Right lobe of liver (tissue), 6 donors: ENCODE data around the gene METTL13. TPM values are rescaled to one million over a fixed set of nuclear protein-coding genes. Genes with fewer than 3 reads are reported as not detected.

ENCODE experiments used
- ATAC-seq, 4 donors: fragments of 200-7000 bp; cut with Tn5 transposase; one replicate each; pipeline ENCODE4 v1.9.1; 2020; ENCODE audit warnings: mild to moderate bottlenecking in 4 of 4, moderate library complexity in 4 of 4
- DNase-seq, 3 donors: peaks; one replicate each; pipeline ENCODE4 v3.0.0-alpha.2; 2020
- H3K27ac ChIP-seq, 3 donors: fragments of 200-600 bp; one replicate each; pipeline ENCODE4 v1.8.0; 2022
- H3K27me3 ChIP-seq, 2 donors: fragments of 200-600 bp; one replicate each; pipeline ENCODE4 v1.8.0; 2022
- H3K36me3 ChIP-seq, 4 donors: fragments of 200-600 bp; sonication (generic) in 1 of 4; one replicate each; pipeline versions ENCODE4 v1.5.1 to v1.8.0; 2017 to 2022; ENCODE audit warnings: control low read depth in 1 of 4
- H3K4me1 ChIP-seq, 4 donors: fragments of 200-600 bp; sonication (generic) in 1 of 4; one replicate each; pipeline versions ENCODE4 v1.5.1 to v1.8.0; 2017 to 2022; ENCODE audit warnings: control low read depth in 1 of 4
- H3K4me3 ChIP-seq, 3 donors: fragments of 200-600 bp; one replicate each; pipeline ENCODE4 v1.8.0; 2022
- H3K9me3 ChIP-seq, 4 donors: fragments of 200-600 bp; sonication (generic) in 1 of 4; one replicate each; pipeline versions ENCODE4 v1.5.1 to v1.8.0; 2017 to 2022; ENCODE audit warnings: control low read depth in 1 of 4
- POLR2A ChIP-seq: fragments of 450-650 bp; IDR thresholded peaks from one replicate; pipeline ENCODE4 v1.6.1; 2017; ENCODE audit warnings: antibody characterized with exemption, mild to moderate bottlenecking
- WGBS: methylation state at CpG from one replicate; pipeline ENCODE4 v1.1.6; 2018; ENCODE audit warnings: low coverage, low lambda C conversion rate; ENCODE audit not compliant: insufficient coverage; ENCODE audit errors: missing lambda C conversion rate; 5-methylcytosine and 5-hydroxymethylcytosine counted together
- intact Hi-C, 2 donors: fragments of 100-400 bp; cut with DNase I; formaldehyde crosslinking; loops; one replicate each; pipeline versions ENCODE4 v1.11.2 to v1.14.1; 2022
- total RNA-seq, 6 experiments: library from RNA; depleted of rRNA in 2 of 6; stranded (reverse); fragments of >200 nt in 2 of 6; fragmentation: NEBNext Ultra II Directional in 3 of 6; extraction: Animal tissue kit (Norgen Biotek cat#: 25700) in 3 of 6; gene quantifications; one replicate each; pipeline versions ENCODE4 v1.1.0 to v1.2.4, GENCODE V29; 2016 to 2023
- TF ChIP-seq, protein P1 (sequence below), 4 donors: fragments of 200-600 bp in 3 of 4; fragments of 450-650 bp in 1 of 4; IDR thresholded peaks; one replicate each; pipeline versions ENCODE4 v1.5.1 to v1.8.0; 2016 to 2022; ENCODE audit warnings: antibody characterized with exemption in 4 of 4, mild to moderate bottlenecking in 2 of 4
- donor health status: DM: no; HTN: yes; CAD: no.
- donor health status: DM: no; HTN: no; CAD: no.
- donor health status: DM: no; HTN: no; CAD: no.
- donor health status: DM: no; HTN: yes; CAD: no.
- donor health status: DM: no; HTN: yes; CAD: no.

METTL13 gene
- total RNA-seq, 6 experiments from 2014 or later: 8.9 to 14.4 (median 11.9) TPM

DNA sequence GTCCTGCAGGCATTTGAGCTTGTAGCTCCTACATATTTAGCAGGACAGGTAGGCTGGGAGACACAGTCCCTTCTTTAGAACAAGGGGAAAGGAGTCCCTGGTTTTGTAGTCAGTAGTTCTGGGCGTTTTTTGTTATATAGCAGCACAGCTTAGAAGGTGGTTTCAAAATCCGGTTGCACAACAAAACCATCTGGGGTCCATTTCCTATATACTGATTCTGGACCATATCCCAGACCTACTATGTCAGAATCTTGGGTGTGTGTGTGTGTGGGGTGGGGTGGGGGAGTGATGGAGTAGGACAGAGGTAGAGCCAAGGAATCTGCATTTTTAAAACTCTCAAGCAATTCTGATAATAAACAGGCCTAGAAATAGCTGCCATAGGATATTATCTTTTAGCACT lies 21.6 kb downstream of the METTL13 start:
- H3K36me3 ChIP-seq: no peaks in the 10 kb centered on the region
- TF ChIP-seq, protein P1, sequence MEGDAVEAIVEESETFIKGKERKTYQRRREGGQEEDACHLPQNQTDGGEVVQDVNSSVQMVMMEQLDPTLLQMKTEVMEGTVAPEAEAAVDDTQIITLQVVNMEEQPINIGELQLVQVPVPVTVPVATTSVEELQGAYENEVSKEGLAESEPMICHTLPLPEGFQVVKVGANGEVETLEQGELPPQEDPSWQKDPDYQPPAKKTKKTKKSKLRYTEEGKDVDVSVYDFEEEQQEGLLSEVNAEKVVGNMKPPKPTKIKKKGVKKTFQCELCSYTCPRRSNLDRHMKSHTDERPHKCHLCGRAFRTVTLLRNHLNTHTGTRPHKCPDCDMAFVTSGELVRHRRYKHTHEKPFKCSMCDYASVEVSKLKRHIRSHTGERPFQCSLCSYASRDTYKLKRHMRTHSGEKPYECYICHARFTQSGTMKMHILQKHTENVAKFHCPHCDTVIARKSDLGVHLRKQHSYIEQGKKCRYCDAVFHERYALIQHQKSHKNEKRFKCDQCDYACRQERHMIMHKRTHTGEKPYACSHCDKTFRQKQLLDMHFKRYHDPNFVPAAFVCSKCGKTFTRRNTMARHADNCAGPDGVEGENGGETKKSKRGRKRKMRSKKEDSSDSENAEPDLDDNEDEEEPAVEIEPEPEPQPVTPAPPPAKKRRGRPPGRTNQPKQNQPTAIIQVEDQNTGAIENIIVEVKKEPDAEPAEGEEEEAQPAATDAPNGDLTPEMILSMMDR (IDR thresholded peaks at IDR 0.05): no peak
- no peak overlapping the region for H3K27ac ChIP-seq
- intact Hi-C loops: loop anchor here in 1 of 2 donors (5.0 kb wide), 1 partner anchor 179 kb away; no protein-coding TSS in a partner anchor
- no peaks in the 10 kb centered on the region for H3K9me3 ChIP-seq
- H3K4me3 ChIP-seq: no peak overlapping the region
- no peak for ATAC-seq
- H3K4me1 ChIP-seq: no peaks in the 10 kb centered on the region
- H3K27me3 ChIP-seq: no peaks in the 10 kb centered on the region
- DNase-seq: no peak
- 63% methylated on average over 2 of the region's 2 CpGs for WGBS

DNA sequence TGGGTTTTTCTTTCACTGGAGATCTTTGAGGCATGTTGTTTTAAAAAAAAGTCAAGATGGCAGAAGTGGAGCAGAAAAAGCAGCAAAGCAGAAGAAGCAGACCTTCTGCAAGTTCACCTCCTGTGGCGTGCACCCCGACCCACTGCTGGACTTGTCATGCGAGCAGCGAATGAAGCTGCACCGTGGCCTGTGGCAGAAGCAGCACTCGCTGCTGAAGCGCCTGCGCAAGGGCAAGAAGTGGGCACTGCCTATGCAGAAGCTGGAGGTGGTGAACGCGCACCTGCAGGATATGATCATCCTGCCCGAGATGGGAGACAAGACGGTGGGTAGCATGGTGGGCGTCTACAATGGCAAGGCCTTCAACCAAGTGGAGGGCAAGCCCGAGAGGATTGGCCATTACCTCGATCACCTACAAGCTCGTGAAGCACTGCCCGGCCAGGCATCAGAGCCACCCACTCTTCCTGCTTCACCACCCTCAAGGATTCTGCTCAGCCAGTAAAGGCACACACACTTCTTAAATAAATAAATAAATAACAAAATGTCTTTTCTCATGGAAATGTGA lies 22.1 kb downstream of the METTL13 start:
- Histone ChIP-seq H3K9me3 (no peaks in the 10 kb centered on the region), H3K36me3 (no peaks in the 10 kb centered on the region), H3K27ac (no peak overlapping the region), H3K27me3 (no peaks in the 10 kb centered on the region), H3K4me3 (no peak overlapping the region), H3K4me1 (no peaks in the 10 kb centered on the region)
- intact Hi-C loops: loop anchor here in 1 of 2 donors (5.0 kb wide), 1 partner anchor 179 kb away; no protein-coding TSS in a partner anchor
- ATAC-seq (no peak), DNase-seq (no peak)
- no CpG with 5 or more reads among the region's 17 CpGs for WGBS
- TF ChIP-seq, protein P1 (IDR thresholded peaks at IDR 0.05): no peak
- TF ChIP-seq POLR2A: no peak

GRCh38 chr1:171805395-171806115 lies 24.1 kb downstream of the METTL13 start:
- no peak for TF ChIP-seq POLR2A
- TF ChIP-seq, protein P1 (IDR thresholded peaks at IDR 0.05): no peak
- Histone ChIP-seq H3K27ac (no peak overlapping the region), H3K4me1 (no peaks in the 10 kb centered on the region), H3K36me3 (no peaks in the 10 kb centered on the region), H3K4me3 (no peak overlapping the region), H3K27me3 (no peaks in the 10 kb centered on the region), H3K9me3 (no peaks in the 10 kb centered on the region)
- no peak for DNase-seq
- WGBS: 59% methylated on average over 8 of the region's 9 CpGs
- intact Hi-C loops: no loop called here
- ATAC-seq: peak; percentile 34 to 59 (median 41)

- H3K4me3 ChIP-seq: no peak overlapping the region
- H3K4me1 ChIP-seq: no peaks in the 10 kb centered on the region
- no peaks in the 10 kb centered on the region for H3K9me3 ChIP-seq
- no peaks in the 10 kb centered on the region for H3K27me3 ChIP-seq
- ATAC-seq (no peak), DNase-seq (no peak)
- WGBS: 74% methylated on average over 4 of the region's 4 CpGs
- TF ChIP-seq, protein P1 (IDR thresholded peaks at IDR 0.05): no peak
- no peak for TF ChIP-seq POLR2A
- intact Hi-C loops: no loop called here
- no peak overlapping the region for H3K27ac ChIP-seq
- H3K36me3 ChIP-seq: no peaks in the 10 kb centered on the region
Measured at GRCh38 chr1:171807556-171807955, 26.1 kb downstream of the METTL13 start.
